K562 (cell line): ENCODE measurements around the gene SLA2. TPM values are rescaled to one million over a fixed set of nuclear protein-coding genes. Genes with fewer than 3 reads are reported as not detected.

ENCODE experiments used
- HDAC2 ChIP-seq: fragments of 450-650 bp; IDR thresholded peaks from 2 replicates; pipeline ENCODE4 v1.6.1; 2016; ENCODE audit warnings: mild to moderate bottlenecking
- KDM5B ChIP-seq: fragments of 200-600 bp; sonication (generic); IDR thresholded peaks from 2 replicates; pipeline ENCODE4 v1.6.1; 2012; ENCODE audit warnings: low read depth, mild to moderate bottlenecking, moderate library complexity, low read length, control low read depth, inconsistent platforms; ENCODE audit not compliant: insufficient replicate concordance
- MYNN ChIP-seq, 2 experiments: sonication (generic); formaldehyde crosslinking in 1 of 2; IDR thresholded peaks; 2 replicates each; pipeline versions ENCODE4 v1.5.0 to v1.6.1; 2016 to 2020; ENCODE audit warnings: antibody characterized with exemption in 1 of 2, missing genetic modification reagents in 1 of 2
- RFX7 ChIP-seq: fragments of 250-450 bp; sonication (Bioruptor Pico); IDR thresholded peaks from 2 replicates; pipeline ENCODE4 v1.5.1; 2021; ENCODE audit warnings: mild to moderate bottlenecking
- STAT5A ChIP-seq: IDR thresholded peaks from 2 replicates; pipeline ENCODE4 v1.6.1; 2012; ENCODE audit warnings: low read length, inconsistent platforms, borderline replicate concordance
- TRIM28 ChIP-seq: fragments of 450-650 bp; IDR thresholded peaks from 2 replicates; pipeline ENCODE4 v1.6.1; 2017
- WHSC1 ChIP-seq: IDR thresholded peaks from one replicate; pipeline ENCODE4 v1.6.1; 2012; ENCODE audit warnings: low read length, control low read depth, inconsistent platforms
- polyA plus RNA-seq, 8 experiments: library from polyadenylated mRNA; depleted of rRNA in 4 of 8; stranded (reverse) in 5 of 8; unstranded in 3 of 8; fragments of >200 nt; fragmentation: Nextera tagmentation in 2 of 8; fragmentation: Illumina TruSeq in 1 of 8; extraction: Ambion mirVana in 2 of 8; extraction: Trizol in 1 of 8; gene quantifications; 2 replicates each; pipeline versions ENCODE4 v1.2.1 to v1.2.3, GENCODE V29; 2011 to 2014; ENCODE audit warnings: inconsistent platforms in 1 of 8, missing spikeins in 1 of 8
- total RNA-seq, 7 experiments: library from RNA; depleted of rRNA in 6 of 7; stranded (reverse); fragments of >200 nt in 6 of 7; fragmentation: Illumina TruSeq in 2 of 7; extraction: Trizol in 2 of 7; gene quantifications; 2 replicates each; pipeline versions ENCODE4 v1.2.1 to v1.2.3, GENCODE V29; 2011 to 2021; ENCODE audit warnings: low replicate concordance in 1 of 7
- TF ChIP-seq, protein P1 (sequence below): fragments of 200-600 bp; sonication (generic); IDR thresholded peaks from one replicate; pipeline ENCODE4 v1.6.1; 2012; ENCODE audit warnings: mild to moderate bottlenecking, low read depth, low read length, inconsistent platforms
- TF ChIP-seq, protein P2 (sequence below): sonication (generic); formaldehyde crosslinking; IDR thresholded peaks from 2 replicates; pipeline ENCODE4 v1.8.1; 2023; ENCODE audit warnings: mild to moderate bottlenecking, missing genetic modification reagents

The SLA2 gene
- total and polyA plus RNA-seq, 9 of the 15 experiments (the other 6 are each of a cell fraction or from before 2014, with no cell fraction given): 0.07 TPM; not detected in 7

DNA sequence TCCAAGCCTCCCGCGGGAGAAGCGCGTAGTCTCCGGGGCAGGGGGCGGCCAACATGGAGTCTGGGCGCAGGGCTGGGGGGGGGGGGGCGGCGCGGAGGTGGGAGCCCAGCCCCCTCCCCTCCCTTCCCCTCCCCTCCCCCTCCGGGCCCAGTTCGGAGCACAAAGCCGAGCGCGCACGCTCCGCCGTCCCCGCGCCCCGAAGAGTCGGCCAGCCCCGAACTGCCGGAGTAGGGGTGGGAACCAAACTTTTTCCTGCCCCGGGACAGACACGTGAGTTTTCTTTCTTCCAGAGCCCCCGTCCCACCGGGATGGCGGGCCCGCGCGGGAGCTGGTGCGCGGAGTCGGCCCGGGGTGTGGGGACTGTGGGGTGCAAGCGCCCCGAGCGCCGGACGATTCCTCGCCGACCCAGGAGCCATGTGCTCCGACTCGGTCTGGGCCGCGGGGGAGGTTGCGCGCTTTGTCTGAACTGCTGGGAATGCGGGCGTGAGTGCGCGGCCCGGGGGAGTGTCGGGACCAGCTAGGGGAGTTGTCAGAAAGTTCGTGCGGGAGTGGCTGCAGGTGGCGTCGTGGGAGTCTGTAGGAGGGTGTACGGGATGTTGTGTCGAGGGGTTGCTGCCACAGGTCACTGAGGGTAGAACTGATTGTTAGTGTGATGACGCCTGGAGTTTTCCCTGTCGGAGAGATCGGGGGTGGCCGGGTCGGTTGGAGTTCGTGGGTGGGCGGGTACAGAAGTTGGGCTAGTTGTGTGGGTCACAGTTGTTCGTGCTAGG is 71.4 kb downstream of the SLA2 start (continued):
- TF ChIP-seq, protein P1, sequence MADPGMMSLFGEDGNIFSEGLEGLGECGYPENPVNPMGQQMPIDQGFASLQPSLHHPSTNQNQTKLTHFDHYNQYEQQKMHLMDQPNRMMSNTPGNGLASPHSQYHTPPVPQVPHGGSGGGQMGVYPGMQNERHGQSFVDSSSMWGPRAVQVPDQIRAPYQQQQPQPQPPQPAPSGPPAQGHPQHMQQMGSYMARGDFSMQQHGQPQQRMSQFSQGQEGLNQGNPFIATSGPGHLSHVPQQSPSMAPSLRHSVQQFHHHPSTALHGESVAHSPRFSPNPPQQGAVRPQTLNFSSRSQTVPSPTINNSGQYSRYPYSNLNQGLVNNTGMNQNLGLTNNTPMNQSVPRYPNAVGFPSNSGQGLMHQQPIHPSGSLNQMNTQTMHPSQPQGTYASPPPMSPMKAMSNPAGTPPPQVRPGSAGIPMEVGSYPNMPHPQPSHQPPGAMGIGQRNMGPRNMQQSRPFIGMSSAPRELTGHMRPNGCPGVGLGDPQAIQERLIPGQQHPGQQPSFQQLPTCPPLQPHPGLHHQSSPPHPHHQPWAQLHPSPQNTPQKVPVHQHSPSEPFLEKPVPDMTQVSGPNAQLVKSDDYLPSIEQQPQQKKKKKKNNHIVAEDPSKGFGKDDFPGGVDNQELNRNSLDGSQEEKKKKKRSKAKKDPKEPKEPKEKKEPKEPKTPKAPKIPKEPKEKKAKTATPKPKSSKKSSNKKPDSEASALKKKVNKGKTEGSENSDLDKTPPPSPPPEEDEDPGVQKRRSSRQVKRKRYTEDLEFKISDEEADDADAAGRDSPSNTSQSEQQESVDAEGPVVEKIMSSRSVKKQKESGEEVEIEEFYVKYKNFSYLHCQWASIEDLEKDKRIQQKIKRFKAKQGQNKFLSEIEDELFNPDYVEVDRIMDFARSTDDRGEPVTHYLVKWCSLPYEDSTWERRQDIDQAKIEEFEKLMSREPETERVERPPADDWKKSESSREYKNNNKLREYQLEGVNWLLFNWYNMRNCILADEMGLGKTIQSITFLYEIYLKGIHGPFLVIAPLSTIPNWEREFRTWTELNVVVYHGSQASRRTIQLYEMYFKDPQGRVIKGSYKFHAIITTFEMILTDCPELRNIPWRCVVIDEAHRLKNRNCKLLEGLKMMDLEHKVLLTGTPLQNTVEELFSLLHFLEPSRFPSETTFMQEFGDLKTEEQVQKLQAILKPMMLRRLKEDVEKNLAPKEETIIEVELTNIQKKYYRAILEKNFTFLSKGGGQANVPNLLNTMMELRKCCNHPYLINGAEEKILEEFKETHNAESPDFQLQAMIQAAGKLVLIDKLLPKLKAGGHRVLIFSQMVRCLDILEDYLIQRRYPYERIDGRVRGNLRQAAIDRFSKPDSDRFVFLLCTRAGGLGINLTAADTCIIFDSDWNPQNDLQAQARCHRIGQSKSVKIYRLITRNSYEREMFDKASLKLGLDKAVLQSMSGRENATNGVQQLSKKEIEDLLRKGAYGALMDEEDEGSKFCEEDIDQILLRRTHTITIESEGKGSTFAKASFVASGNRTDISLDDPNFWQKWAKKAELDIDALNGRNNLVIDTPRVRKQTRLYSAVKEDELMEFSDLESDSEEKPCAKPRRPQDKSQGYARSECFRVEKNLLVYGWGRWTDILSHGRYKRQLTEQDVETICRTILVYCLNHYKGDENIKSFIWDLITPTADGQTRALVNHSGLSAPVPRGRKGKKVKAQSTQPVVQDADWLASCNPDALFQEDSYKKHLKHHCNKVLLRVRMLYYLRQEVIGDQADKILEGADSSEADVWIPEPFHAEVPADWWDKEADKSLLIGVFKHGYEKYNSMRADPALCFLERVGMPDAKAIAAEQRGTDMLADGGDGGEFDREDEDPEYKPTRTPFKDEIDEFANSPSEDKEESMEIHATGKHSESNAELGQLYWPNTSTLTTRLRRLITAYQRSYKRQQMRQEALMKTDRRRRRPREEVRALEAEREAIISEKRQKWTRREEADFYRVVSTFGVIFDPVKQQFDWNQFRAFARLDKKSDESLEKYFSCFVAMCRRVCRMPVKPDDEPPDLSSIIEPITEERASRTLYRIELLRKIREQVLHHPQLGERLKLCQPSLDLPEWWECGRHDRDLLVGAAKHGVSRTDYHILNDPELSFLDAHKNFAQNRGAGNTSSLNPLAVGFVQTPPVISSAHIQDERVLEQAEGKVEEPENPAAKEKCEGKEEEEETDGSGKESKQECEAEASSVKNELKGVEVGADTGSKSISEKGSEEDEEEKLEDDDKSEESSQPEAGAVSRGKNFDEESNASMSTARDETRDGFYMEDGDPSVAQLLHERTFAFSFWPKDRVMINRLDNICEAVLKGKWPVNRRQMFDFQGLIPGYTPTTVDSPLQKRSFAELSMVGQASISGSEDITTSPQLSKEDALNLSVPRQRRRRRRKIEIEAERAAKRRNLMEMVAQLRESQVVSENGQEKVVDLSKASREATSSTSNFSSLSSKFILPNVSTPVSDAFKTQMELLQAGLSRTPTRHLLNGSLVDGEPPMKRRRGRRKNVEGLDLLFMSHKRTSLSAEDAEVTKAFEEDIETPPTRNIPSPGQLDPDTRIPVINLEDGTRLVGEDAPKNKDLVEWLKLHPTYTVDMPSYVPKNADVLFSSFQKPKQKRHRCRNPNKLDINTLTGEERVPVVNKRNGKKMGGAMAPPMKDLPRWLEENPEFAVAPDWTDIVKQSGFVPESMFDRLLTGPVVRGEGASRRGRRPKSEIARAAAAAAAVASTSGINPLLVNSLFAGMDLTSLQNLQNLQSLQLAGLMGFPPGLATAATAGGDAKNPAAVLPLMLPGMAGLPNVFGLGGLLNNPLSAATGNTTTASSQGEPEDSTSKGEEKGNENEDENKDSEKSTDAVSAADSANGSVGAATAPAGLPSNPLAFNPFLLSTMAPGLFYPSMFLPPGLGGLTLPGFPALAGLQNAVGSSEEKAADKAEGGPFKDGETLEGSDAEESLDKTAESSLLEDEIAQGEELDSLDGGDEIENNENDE: no peak
- TF ChIP-seq STAT5A: no peak
- TF ChIP-seq MYNN (IDR thresholded peaks at IDR 0.05): no peak
- no peak for TF ChIP-seq MYNN (CRISPR knock-in tag; IDR thresholded peaks at IDR 0.05)
- TF ChIP-seq HDAC2: no peak
- TF ChIP-seq TRIM28: no peak
- peak; percentile 42 for TF ChIP-seq KDM5B
- TF ChIP-seq, protein P2, sequence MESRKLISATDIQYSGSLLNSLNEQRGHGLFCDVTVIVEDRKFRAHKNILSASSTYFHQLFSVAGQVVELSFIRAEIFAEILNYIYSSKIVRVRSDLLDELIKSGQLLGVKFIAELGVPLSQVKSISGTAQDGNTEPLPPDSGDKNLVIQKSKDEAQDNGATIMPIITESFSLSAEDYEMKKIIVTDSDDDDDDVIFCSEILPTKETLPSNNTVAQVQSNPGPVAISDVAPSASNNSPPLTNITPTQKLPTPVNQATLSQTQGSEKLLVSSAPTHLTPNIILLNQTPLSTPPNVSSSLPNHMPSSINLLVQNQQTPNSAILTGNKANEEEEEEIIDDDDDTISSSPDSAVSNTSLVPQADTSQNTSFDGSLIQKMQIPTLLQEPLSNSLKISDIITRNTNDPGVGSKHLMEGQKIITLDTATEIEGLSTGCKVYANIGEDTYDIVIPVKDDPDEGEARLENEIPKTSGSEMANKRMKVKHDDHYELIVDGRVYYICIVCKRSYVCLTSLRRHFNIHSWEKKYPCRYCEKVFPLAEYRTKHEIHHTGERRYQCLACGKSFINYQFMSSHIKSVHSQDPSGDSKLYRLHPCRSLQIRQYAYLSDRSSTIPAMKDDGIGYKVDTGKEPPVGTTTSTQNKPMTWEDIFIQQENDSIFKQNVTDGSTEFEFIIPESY: no peak
- TF ChIP-seq WHSC1: no peak
- TF ChIP-seq RFX7 (CRISPR knock-in tag): no peak
